RPMI8226 (cell line): ENCODE measurements around the gene BMP8B.

Source experiments
- DNase-seq: peaks from one replicate; pipeline ENCODE4 v3.0.0-alpha.2; 2015

Gene BMP8B

GRCh38 chr1:39717809-39718208 lies 70.9 kb downstream of the BMP8B start:
- DNase-seq: peak; percentile 23

GRCh38 chr1:39713557-39713956 lies 75.1 kb downstream of the BMP8B start:
- DNase-seq: no peak

- no peak for DNase-seq
These were observed 76.7 kb downstream of the BMP8B start for GRCh38 chr1:39711966-39712340.

GRCh38 chr1:39711104-39711965 lies 77.3 kb downstream of the BMP8B start:
- DNase-seq: no peak

- no peak for DNase-seq
These were observed 81.2 kb downstream of the BMP8B start for GRCh38 chr1:39707506-39707905.
